HepG2 (cell line): ENCODE results near the gene MYO16. TPM values are rescaled to one million over a fixed set of nuclear protein-coding genes. Genes with fewer than 3 reads are reported as not detected.

Experiments
- ATAC-seq: fragments of 200-7000 bp; cut with Tn5 transposase; 3 replicates; pipeline ENCODE4 v1.9.1; 2020; ENCODE audit warnings: mild to moderate bottlenecking, moderate library complexity
- BruUV-seq: library from RNA; stranded (reverse); fragments of 400-500 nt; replicated peaks from 2 replicates; lab custom pipeline; 2021; lab: Mats Ljungman, UMichigan
- CTCF ChIA-PET: fragments of 300-600 bp; formaldehyde crosslinking; extraction: SDS; loops from one replicate; lab custom pipeline; 2021; ENCODE audit warnings: low total read pairs, inconsistent platforms, low intra/inter-chr PET ratio; lab: Yijun Ruan, JAX
- POLR2A ChIA-PET: fragments of 350-600 bp; sonication (Branson Sonifier 250); formaldehyde crosslinking; loops from one replicate; lab custom pipeline; 2020; ENCODE audit warnings: antibody characterized with exemption, inconsistent platforms; lab: Yijun Ruan, JAX
- DNase-seq: peaks from one replicate; pipeline ENCODE4 v3.0.0-alpha.2; 2015; ENCODE audit warnings: low spot score
- FAIRE-seq: peaks from 3 replicates; lab custom pipeline; 2011; peaks lifted over from hg19 to GRCh38; lab: Jason Lieb, UNC
- H2AFZ ChIP-seq: one replicate; pipeline ENCODE4 v1.6.1; 2011; ENCODE audit warnings: low read length, inconsistent platforms
- H3K27ac ChIP-seq: fragments of 300-600 bp; 3 replicates; pipeline ENCODE4 v1.8.0; 2011; ENCODE audit warnings: mixed run types, mild to moderate bottlenecking, mixed read lengths, low read length, inconsistent platforms; ENCODE audit not compliant: insufficient read depth; ENCODE audit errors: extremely low read length
- H3K27me3 ChIP-seq, 2 experiments: fragments of 200-600 bp in 1 of 2; 2 replicates in 1 of 2; 3 replicates in 1 of 2; pipeline versions ENCODE4 v1.6.0 to v1.8.0; 2011; ENCODE audit warnings: low read length in 2 of 2, mild to moderate bottlenecking in 2 of 2, moderate library complexity in 2 of 2, inconsistent platforms in 1 of 2; ENCODE audit not compliant: insufficient read depth in 2 of 2, control insufficient read depth in 1 of 2
- H3K36me3 ChIP-seq, 2 experiments: fragments of 200-600 bp in 1 of 2; replicated peaks in 1 of 2; 2 replicates in 1 of 2; 3 replicates in 1 of 2; pipeline versions ENCODE4 v1.5.1 to v1.8.0; 2011; ENCODE audit warnings: low read length in 2 of 2, inconsistent platforms in 1 of 2; ENCODE audit not compliant: insufficient read depth in 2 of 2, control insufficient read depth in 1 of 2
- H3K4me1 ChIP-seq: 2 replicates; pipeline ENCODE4 v1.5.1; 2012; ENCODE audit warnings: low read length, inconsistent platforms; ENCODE audit not compliant: insufficient read depth
- H3K4me2 ChIP-seq: 2 replicates; pipeline ENCODE4 v1.6.0; 2011; ENCODE audit warnings: low read depth, low read length, inconsistent platforms
- H3K4me3 ChIP-seq, 3 experiments: fragments of 200-600 bp in 1 of 3; sonication (generic), shearing (Covaris generic) in 1 of 3; replicated peaks in 1 of 3; 2 replicates each; pipeline ENCODE4 v1.5.1; 2011 to 2016; ENCODE audit warnings: low read length in 3 of 3, inconsistent platforms in 2 of 3, low read depth in 2 of 3, mild to moderate bottlenecking in 2 of 3, control low read depth in 1 of 3, mixed read lengths in 1 of 3; ENCODE audit not compliant: insufficient read depth in 1 of 3
- H3K79me2 ChIP-seq: one replicate; pipeline ENCODE4 v1.6.1; 2011; ENCODE audit warnings: low read length, inconsistent platforms; ENCODE audit not compliant: insufficient read depth
- H3K9ac ChIP-seq: 2 replicates; pipeline ENCODE4 v1.6.0; 2011; ENCODE audit warnings: mild to moderate bottlenecking, low read depth, low read length, inconsistent platforms; ENCODE audit not compliant: insufficient read depth
- H3K9me3 ChIP-seq: 2 replicates; pipeline ENCODE4 v1.5.1; 2012; ENCODE audit warnings: mild to moderate bottlenecking, low read length
- H4K20me1 ChIP-seq: 2 replicates; pipeline ENCODE4 v1.6.0; 2011; ENCODE audit warnings: inconsistent platforms, mild to moderate bottlenecking, low read length, moderate library complexity; ENCODE audit not compliant: insufficient read depth
- FOSL1 ChIP-seq: sonication (generic); formaldehyde crosslinking; IDR thresholded peaks from 2 replicates; pipeline ENCODE4 v1.9.0; 2021; ENCODE audit warnings: missing genetic modification reagents, borderline replicate concordance
- HNF4A ChIP-seq: sonication (generic); formaldehyde crosslinking; IDR thresholded peaks from 2 replicates; pipeline ENCODE4 v1.4.0; 2020; ENCODE audit warnings: missing genetic modification reagents
- MED13 ChIP-seq: sonication (generic); formaldehyde crosslinking; IDR thresholded peaks from 2 replicates; pipeline ENCODE4 v1.5.0; 2020; ENCODE audit warnings: missing genetic modification reagents
- RFX5 ChIP-seq: IDR thresholded peaks from 2 replicates; pipeline ENCODE4 v1.6.1; 2011; ENCODE audit warnings: low read depth, low read length, improper control_type of control experiment
- SIN3B ChIP-seq: fragments of 150-350 bp; IDR thresholded peaks from 2 replicates; pipeline ENCODE4 v1.6.1; 2014; ENCODE audit warnings: low read length
- SRSF4 ChIP-seq: fragments of 200-400 bp; formaldehyde crosslinking; IDR thresholded peaks from one replicate; pipeline ENCODE4 v1.6.1; 2018; ENCODE audit warnings: mild to moderate bottlenecking, low read depth, low read length, moderate library complexity; ENCODE audit not compliant: poor library complexity, severe bottlenecking
- ZNF205 ChIP-seq: IDR thresholded peaks from 2 replicates; pipeline ENCODE4 v1.6.1; 2018; ENCODE audit warnings: missing biosample characterization, missing genetic modification reagents
- ZNF441 ChIP-seq: sonication (generic); formaldehyde crosslinking; IDR thresholded peaks from 2 replicates; pipeline ENCODE4 v1.7.0; 2021; ENCODE audit warnings: missing genetic modification reagents, borderline replicate concordance
- ZNF512 ChIP-seq: sonication (generic); formaldehyde crosslinking; IDR thresholded peaks from 2 replicates; pipeline ENCODE4 v1.4.0; 2020; ENCODE audit warnings: mild to moderate bottlenecking, missing genetic modification reagents
- ZZZ3 ChIP-seq: sonication (generic); formaldehyde crosslinking; IDR thresholded peaks from 2 replicates; pipeline ENCODE4 v1.4.0; 2020; ENCODE audit warnings: missing genetic modification reagents, mild to moderate bottlenecking, borderline replicate concordance
- WGBS: methylation state at CpG from one replicate; pipeline ENCODE4 v1.1.6; 2017; ENCODE audit warnings: low lambda C conversion rate; 5-methylcytosine and 5-hydroxymethylcytosine counted together
- in situ Hi-C: cut with HindIII; loops from 2 replicates; pipeline ENCODE4 v1.10.0; 2017; ENCODE audit warnings: low pct_unique_long_range_greater_than_20kb; ENCODE audit not compliant: extremely low pct_ligation_motif_present
- intact Hi-C: fragments of 100-400 bp; cut with micrococcal nuclease; formaldehyde crosslinking; loops from one replicate; pipeline ENCODE4 v1.10.0; 2022; ENCODE audit not compliant: unreplicated experiment
- polyA plus RNA-seq, 8 experiments: library from polyadenylated mRNA; depleted of rRNA in 3 of 8; stranded (reverse) in 7 of 8; unstranded in 1 of 8; fragments of >200 nt; fragmentation: Illumina TruSeq in 4 of 8; extraction: Trizol in 4 of 8; gene quantifications; 2 replicates each; pipeline versions ENCODE4 v1.2.1 to v1.2.3, GENCODE V29; 2011 to 2016; ENCODE audit warnings: low read depth in 4 of 8, missing spikeins in 1 of 8, mixed read lengths in 1 of 8; ENCODE audit not compliant: insufficient read depth in 1 of 8
- total RNA-seq, 5 experiments: library from RNA; depleted of rRNA; stranded (reverse); fragments of >200 nt; fragmentation: Illumina TruSeq; extraction: Trizol; gene quantifications; 2 replicates each; pipeline ENCODE4 v1.2.3, GENCODE V29; 2016; ENCODE audit warnings: low read depth in 1 of 5

Gene MYO16
- total and polyA plus RNA-seq, 2 of the 13 experiments (the other 11 are each of a cell fraction or from before 2014, with no cell fraction given) = not detected

DNA sequence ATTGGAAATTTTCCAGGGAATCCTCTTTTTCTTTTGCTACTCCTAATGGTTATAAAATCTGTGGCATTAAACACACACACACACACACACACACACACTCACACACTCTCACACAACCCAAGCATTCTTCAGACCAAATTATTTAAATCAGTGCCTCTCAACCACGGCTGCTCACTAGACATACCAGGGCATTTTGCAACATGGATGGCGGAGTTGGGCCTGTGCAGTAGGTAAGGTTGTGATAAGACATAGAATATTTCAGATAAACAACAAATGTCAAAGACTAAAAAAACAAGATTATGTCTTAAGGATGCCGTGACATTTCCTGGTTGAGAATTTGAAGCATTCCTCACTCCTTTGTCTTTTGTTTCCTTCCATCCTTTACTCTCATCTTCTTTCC lies 443.1 kb downstream of the MYO16 start:
- Histone ChIP-seq H4K20me1 (no peaks in the 10 kb centered on the region), H3K27ac (no peak overlapping the region), H3K4me2 (no peak overlapping the region), H3K27me3 (no peaks in the 10 kb centered on the region), H3K79me2 (no peaks in the 10 kb centered on the region), H3K36me3 (no peaks in the 10 kb centered on the region), H3K9ac (no peak overlapping the region), H3K4me3 (no peak overlapping the region), H2AFZ (no peak overlapping the region), H3K4me1 (no peaks in the 10 kb centered on the region), H3K9me3 (peaks cover 19% of the 10 kb centered on the region; the same call in 1 of the 2 replicates)
- ATAC-seq (no peak), DNase-seq (no peak), FAIRE-seq (no peak)
- intact Hi-C loops (no loop called here), in situ Hi-C loops (no loop called here)
- 40% methylated on average over 3 of the region's 3 CpGs for WGBS
- POLR2A ChIA-PET = no interaction called here
- CTCF ChIA-PET = no interaction called here
- no peak for TF ChIP-seq MED13 (CRISPR knock-in tag)
- TF ChIP-seq HNF4A (CRISPR knock-in tag) = no peak
- no peak for TF ChIP-seq ZNF512
- TF ChIP-seq FOSL1 (CRISPR knock-in tag) = no peak
- TF ChIP-seq SRSF4 = no peak
- no peak for TF ChIP-seq ZNF205 (CRISPR knock-in tag)
- TF ChIP-seq SIN3B = no peak
- no peak for TF ChIP-seq ZZZ3 (CRISPR knock-in tag)
- TF ChIP-seq ZNF441 = no peak
- no peak for TF ChIP-seq RFX5
- BruUV-seq = no TSS peak
